Prostate gland (tissue), 2 donors: ENCODE data around the gene DRGX.

Experiments used
- POLR2A ChIP-seq: fragments of 450-650 bp; IDR thresholded peaks from one replicate; pipeline ENCODE4 v1.6.1; 2016; ENCODE audit warnings: antibody characterized with exemption, mild to moderate bottlenecking
- TF ChIP-seq, protein P1 (sequence below), 4 experiments: fragments of 200-600 bp in 2 of 4; fragments of 450-650 bp in 2 of 4; sonication (generic) in 2 of 4; IDR thresholded peaks; 1 replicate in 3 of 4; 2 replicates in 1 of 4; pipeline ENCODE4 v1.5.1; 2016 to 2019; ENCODE audit warnings: antibody characterized with exemption in 4 of 4, mild to moderate bottlenecking in 2 of 4, moderate library complexity in 2 of 4

DNA sequence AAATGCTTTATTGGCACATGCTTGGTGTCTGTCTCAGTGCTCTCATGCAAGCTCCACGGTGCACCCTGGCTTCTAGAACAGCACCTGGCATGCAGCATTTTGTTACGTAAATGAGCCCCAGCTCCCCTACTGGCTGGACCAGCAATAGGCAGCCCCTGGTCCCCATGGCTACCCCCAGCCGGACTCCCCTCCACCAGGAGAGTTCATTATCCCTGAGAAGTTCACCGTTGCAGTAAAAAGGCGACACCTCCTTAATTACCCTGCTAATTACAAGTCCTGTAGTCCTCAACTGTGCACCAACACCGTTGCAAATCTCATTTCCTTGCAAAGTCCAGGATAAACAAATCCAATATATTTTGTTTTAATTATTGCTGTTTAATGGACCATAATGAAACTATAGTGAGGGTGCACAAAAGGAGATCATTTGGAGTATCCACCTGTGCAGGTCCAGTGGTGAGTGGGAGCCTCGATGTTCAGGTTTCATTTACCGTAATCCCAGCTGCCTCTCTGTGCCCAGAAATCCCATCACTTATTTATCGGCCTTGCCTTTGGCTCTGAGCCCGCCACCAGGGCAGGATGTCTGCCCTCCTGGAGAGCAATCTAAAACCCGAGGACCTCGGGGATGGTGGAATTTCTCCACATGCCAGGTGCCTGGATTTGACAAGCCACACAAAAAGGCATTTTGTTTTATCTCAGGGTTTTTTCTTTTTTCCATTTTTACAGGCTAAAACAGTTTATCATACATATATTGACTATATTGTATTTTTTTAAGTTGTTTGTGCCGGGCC is 12.8 kb upstream of the DRGX start:
- TF ChIP-seq, protein P1, sequence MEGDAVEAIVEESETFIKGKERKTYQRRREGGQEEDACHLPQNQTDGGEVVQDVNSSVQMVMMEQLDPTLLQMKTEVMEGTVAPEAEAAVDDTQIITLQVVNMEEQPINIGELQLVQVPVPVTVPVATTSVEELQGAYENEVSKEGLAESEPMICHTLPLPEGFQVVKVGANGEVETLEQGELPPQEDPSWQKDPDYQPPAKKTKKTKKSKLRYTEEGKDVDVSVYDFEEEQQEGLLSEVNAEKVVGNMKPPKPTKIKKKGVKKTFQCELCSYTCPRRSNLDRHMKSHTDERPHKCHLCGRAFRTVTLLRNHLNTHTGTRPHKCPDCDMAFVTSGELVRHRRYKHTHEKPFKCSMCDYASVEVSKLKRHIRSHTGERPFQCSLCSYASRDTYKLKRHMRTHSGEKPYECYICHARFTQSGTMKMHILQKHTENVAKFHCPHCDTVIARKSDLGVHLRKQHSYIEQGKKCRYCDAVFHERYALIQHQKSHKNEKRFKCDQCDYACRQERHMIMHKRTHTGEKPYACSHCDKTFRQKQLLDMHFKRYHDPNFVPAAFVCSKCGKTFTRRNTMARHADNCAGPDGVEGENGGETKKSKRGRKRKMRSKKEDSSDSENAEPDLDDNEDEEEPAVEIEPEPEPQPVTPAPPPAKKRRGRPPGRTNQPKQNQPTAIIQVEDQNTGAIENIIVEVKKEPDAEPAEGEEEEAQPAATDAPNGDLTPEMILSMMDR (IDR thresholded peaks at IDR 0.05) = no peak
- TF ChIP-seq POLR2A = no peak
